H1 (cell line): ENCODE results near the gene HSPA4L. TPM values are rescaled to one million over a fixed set of nuclear protein-coding genes. Genes with fewer than 3 reads are reported as not detected.

Experiments used
- CTCF ChIA-PET: fragments of 300-600 bp; sonication (Branson Sonifier 250); formaldehyde crosslinking; loops from one replicate; lab custom pipeline; 2021; ENCODE audit not compliant: partially characterized antibody; lab: Charles Lee
- POLR2A ChIA-PET: fragments of 300-600 bp; sonication (Branson Sonifier 250); formaldehyde crosslinking; loops from one replicate; lab custom pipeline; 2021; ENCODE audit warnings: inconsistent platforms; ENCODE audit not compliant: partially characterized antibody; lab: Charles Lee
- DNase-seq, 2 experiments: peaks; one replicate each; pipeline versions ENCODE4 v3.0.0 to v3.0.0-alpha.2; 2010 to 2022; ENCODE audit warnings: low spot score in 2 of 2, low read depth in 1 of 2, mixed read lengths in 1 of 2
- FAIRE-seq: peaks from 2 replicates; lab custom pipeline; 2011; peaks lifted over from hg19 to GRCh38; lab: Jason Lieb, UNC
- H2AFZ ChIP-seq: 2 replicates; pipeline ENCODE4 v1.8.1; 2012; ENCODE audit warnings: low read length, inconsistent platforms
- H2AK5ac ChIP-seq: 2 replicates; pipeline ENCODE4 v1.6.1; 2013; ENCODE audit warnings: low read depth, low read length
- H2BK120ac ChIP-seq: replicated peaks from 2 replicates; pipeline ENCODE3; 2013; ENCODE audit warnings: low read depth, low read length, inconsistent platforms
- H2BK12ac ChIP-seq: 2 replicates; pipeline ENCODE4 v1.6.1; 2013; ENCODE audit warnings: low read depth, low read length
- H2BK15ac ChIP-seq: 2 replicates; pipeline ENCODE4 v1.6.1; 2013; ENCODE audit warnings: low read length
- H2BK20ac ChIP-seq: 2 replicates; pipeline ENCODE4 v1.6.1; 2013; ENCODE audit warnings: low read length
- H2BK5ac ChIP-seq: 2 replicates; pipeline ENCODE4 v1.6.1; 2013; ENCODE audit warnings: low read depth, low read length
- H3K14ac ChIP-seq: 2 replicates; pipeline ENCODE4 v1.6.1; 2013; ENCODE audit warnings: inconsistent platforms; ENCODE audit not compliant: insufficient read length
- H3K18ac ChIP-seq: 2 replicates; pipeline ENCODE4 v1.6.1; 2013; ENCODE audit warnings: low read length; ENCODE audit errors: extremely low read depth
- H3K23ac ChIP-seq: 2 replicates; pipeline ENCODE4 v1.6.1; 2013; ENCODE audit warnings: inconsistent platforms; ENCODE audit not compliant: insufficient read length
- H3K23me2 ChIP-seq: 2 replicates; pipeline ENCODE4 v1.6.1; 2013; ENCODE audit warnings: low read depth, low read length
- H3K27ac ChIP-seq: 2 replicates; pipeline ENCODE4 v1.6.1; 2011; ENCODE audit warnings: low read depth, low read length, inconsistent platforms
- H3K27me3 ChIP-seq, 4 experiments: replicated peaks in 1 of 4; 1 replicate in 1 of 4; 2 replicates in 3 of 4; pipeline versions ENCODE4 v1.6.1 to v1.8.1; 2011 to 2013; ENCODE audit warnings: low read length in 3 of 4, mild to moderate bottlenecking in 3 of 4, inconsistent platforms in 2 of 4, mixed read lengths in 2 of 4, moderate library complexity in 1 of 4; ENCODE audit not compliant: control insufficient read depth in 3 of 4, insufficient read depth in 3 of 4; ENCODE audit errors: extremely low read depth in 1 of 4
- H3K36me3 ChIP-seq, 4 experiments: 2 replicates each; pipeline versions ENCODE4 v1.6.1 to v1.8.1; 2011 to 2013; ENCODE audit warnings: mild to moderate bottlenecking in 4 of 4, low read length in 3 of 4, moderate library complexity in 2 of 4, control low read depth in 1 of 4, inconsistent platforms in 1 of 4; ENCODE audit not compliant: insufficient read depth in 4 of 4, control insufficient read depth in 2 of 4
- H3K4ac ChIP-seq: replicated peaks from 2 replicates; pipeline ENCODE3; 2013; ENCODE audit warnings: low read length, low read depth, mixed read lengths, inconsistent platforms; ENCODE audit not compliant: insufficient read length
- H3K4me1 ChIP-seq, 4 experiments: replicated peaks in 1 of 4; 1 replicate in 1 of 4; 2 replicates in 3 of 4; pipeline versions ENCODE4 v1.6.1 to v1.8.1; 2011 to 2013; ENCODE audit warnings: low read length in 3 of 4, inconsistent platforms in 2 of 4, mixed read lengths in 1 of 4; ENCODE audit not compliant: insufficient read depth in 4 of 4, control insufficient read depth in 3 of 4
- H3K4me2 ChIP-seq, 2 experiments: 2 replicates each; pipeline versions ENCODE4 v1.6.1 to v1.8.1; 2011 to 2013; ENCODE audit warnings: low read depth in 2 of 2, low read length in 2 of 2, control low read depth in 1 of 2, inconsistent platforms in 1 of 2, mild to moderate bottlenecking in 1 of 2; ENCODE audit not compliant: insufficient read depth in 1 of 2
- H3K4me3 ChIP-seq, 4 experiments: fragments of 200-600, 300-600 bp in 1 of 4; sonication (generic), shearing (Covaris generic), sonication (Bioruptor Twin) in 1 of 4; 2 replicates each; pipeline versions ENCODE4 v1.5.1 to v1.8.1; 2011 to 2016; ENCODE audit warnings: low read length in 4 of 4, low read depth in 3 of 4, control low read depth in 2 of 4, inconsistent platforms in 2 of 4, mild to moderate bottlenecking in 2 of 4, mixed read lengths in 1 of 4, moderate library complexity in 1 of 4; ENCODE audit not compliant: insufficient read depth in 2 of 4; ENCODE audit errors: extremely low read depth in 1 of 4
- H3K56ac ChIP-seq: replicated peaks from 2 replicates; pipeline ENCODE3; 2013; ENCODE audit warnings: low read depth, mild to moderate bottlenecking, mixed read lengths, low read length, inconsistent platforms; ENCODE audit not compliant: insufficient read length
- H3K79me1 ChIP-seq: 2 replicates; pipeline ENCODE4 v1.6.1; 2013; ENCODE audit warnings: low read depth, low read length, control low read depth
- H3K79me2 ChIP-seq, 2 experiments: 2 replicates each; pipeline versions ENCODE4 v1.6.1 to v1.8.1; 2012 to 2013; ENCODE audit warnings: low read length in 2 of 2, mild to moderate bottlenecking in 2 of 2, inconsistent platforms in 1 of 2; ENCODE audit not compliant: insufficient read depth in 2 of 2, control insufficient read depth in 1 of 2
- H3K9ac ChIP-seq, 4 experiments: replicated peaks in 1 of 4; 1 replicate in 1 of 4; 2 replicates in 3 of 4; pipeline versions ENCODE4 v1.6.1 to v1.8.1; 2011 to 2013; ENCODE audit warnings: low read depth in 3 of 4, low read length in 3 of 4, control low read depth in 2 of 4, mild to moderate bottlenecking in 2 of 4, moderate library complexity in 2 of 4, inconsistent platforms in 1 of 4; ENCODE audit errors: extremely low read depth in 1 of 4
- H3K9me3 ChIP-seq, 2 experiments: 2 replicates each; pipeline versions ENCODE4 v1.6.1 to v1.8.1; 2012 to 2013; ENCODE audit warnings: mild to moderate bottlenecking in 2 of 2, moderate library complexity in 2 of 2, control low read depth in 1 of 2, inconsistent platforms in 1 of 2, low read depth in 1 of 2, low read length in 1 of 2, mixed read lengths in 1 of 2; ENCODE audit not compliant: insufficient read depth in 2 of 2
- H4K20me1 ChIP-seq, 2 experiments: replicated peaks in 1 of 2; 2 replicates each; pipeline versions ENCODE3 to v1.8.1; 2011 to 2013; ENCODE audit warnings: inconsistent platforms in 2 of 2, low read length in 2 of 2, mild to moderate bottlenecking in 1 of 2; ENCODE audit not compliant: insufficient read depth in 2 of 2, control insufficient read depth in 1 of 2
- H4K5ac ChIP-seq: 2 replicates; pipeline ENCODE4 v1.6.1; 2013; ENCODE audit warnings: low read length, low read depth, mixed read lengths, inconsistent platforms; ENCODE audit not compliant: insufficient read length
- H4K8ac ChIP-seq: 2 replicates; pipeline ENCODE4 v1.8.0; 2013; ENCODE audit warnings: mild to moderate bottlenecking, moderate library complexity, low read length, inconsistent platforms; ENCODE audit not compliant: insufficient read depth; ENCODE audit errors: extremely low read depth
- H4K91ac ChIP-seq: replicated peaks from 2 replicates; pipeline ENCODE3; 2013; ENCODE audit warnings: low read length, mixed read lengths, inconsistent platforms; ENCODE audit not compliant: insufficient read length
- BACH1 ChIP-seq: IDR thresholded peaks from 2 replicates; pipeline ENCODE4 v1.6.1; 2012; ENCODE audit warnings: low read length, improper control_type of control experiment
- BRCA1 ChIP-seq: IDR thresholded peaks from 2 replicates; pipeline ENCODE4 v1.6.1; 2012; ENCODE audit warnings: low read depth, low read length, improper control_type of control experiment
- CREB1 ChIP-seq: IDR thresholded peaks from 2 replicates; pipeline ENCODE4 v1.6.1; 2012; ENCODE audit warnings: inconsistent platforms
- NANOG ChIP-seq: IDR thresholded peaks from 2 replicates; pipeline ENCODE4 v1.6.1; 2011; ENCODE audit warnings: low read length, low read depth, mild to moderate bottlenecking, inconsistent platforms; ENCODE audit not compliant: insufficient read depth, poor library complexity, severe bottlenecking
- POLR2AphosphoS5 ChIP-seq: IDR thresholded peaks from 2 replicates; pipeline ENCODE4 v1.6.1; 2011; ENCODE audit warnings: low read depth, low read length
- RXRA ChIP-seq: IDR thresholded peaks from 2 replicates; pipeline ENCODE4 v1.6.1; 2011; ENCODE audit warnings: low read depth, mild to moderate bottlenecking, low read length, moderate library complexity; ENCODE audit not compliant: insufficient read depth
- SIN3A ChIP-seq, 2 experiments: IDR thresholded peaks in 1 of 2; conservative IDR thresholded peaks in 1 of 2; 2 replicates each; pipeline ENCODE4 v1.6.1; 2011 to 2012; ENCODE audit warnings: low read length in 2 of 2, improper control_type of control experiment in 1 of 2, low read depth in 1 of 2, mild to moderate bottlenecking in 1 of 2
- SUZ12 ChIP-seq: fragments of 200-600 bp; sonication (generic); IDR thresholded peaks from 2 replicates; pipeline ENCODE4 v1.6.1; 2012; ENCODE audit warnings: mild to moderate bottlenecking, inconsistent platforms, low read length, moderate library complexity, mixed read lengths
- YY1 ChIP-seq: IDR thresholded peaks from 2 replicates; pipeline ENCODE4 v1.6.1; 2011; ENCODE audit warnings: low read depth, mild to moderate bottlenecking, low read length
- WGBS, 2 experiments: shearing (Covaris generic) in 1 of 2; methylation state at CpG; one replicate each; pipeline versions ENCODE4 v1.1.6 to v1.1.7; 2013 to 2015; ENCODE audit warnings: low lambda C conversion rate in 2 of 2, mixed read lengths in 2 of 2, inconsistent platforms in 1 of 2, low coverage in 1 of 2, missing lambda C conversion rate in 1 of 2; ENCODE audit not compliant: insufficient replicate concordance in 2 of 2, insufficient coverage in 1 of 2, insufficient read length in 1 of 2; ENCODE audit errors: extremely low coverage in 1 of 2, missing lambda C conversion rate in 1 of 2; 5-methylcytosine and 5-hydroxymethylcytosine counted together
- polyA plus RNA-seq, 7 experiments: library from polyadenylated mRNA; depleted of rRNA in 3 of 7; stranded (reverse) in 5 of 7; unstranded in 2 of 7; fragments of >200 nt in 5 of 7; fragments of 200-250 nt in 2 of 7; gene quantifications; 1 replicate in 5 of 7; 2 replicates in 1 of 7; 4 replicates in 1 of 7; pipeline versions ENCODE4 v1.2.1 to v1.2.3, GENCODE V29; 2011 to 2013; ENCODE audit warnings: missing spikeins in 2 of 7, mixed read lengths in 2 of 7
- total RNA-seq: library from RNA; stranded (reverse); fragmentation: NEBNext Ultra II Directional; extraction: Animal tissue kit (Norgen Biotek cat#: 25700); gene quantifications from 2 replicates; pipeline ENCODE4 v1.2.1, GENCODE V29; 2021

Gene HSPA4L
- total and polyA plus RNA-seq, 2 of the 8 experiments (the other 6 are each of a cell fraction or from before 2014, with no cell fraction given) = 0.65 to 4.7 TPM

DNA sequence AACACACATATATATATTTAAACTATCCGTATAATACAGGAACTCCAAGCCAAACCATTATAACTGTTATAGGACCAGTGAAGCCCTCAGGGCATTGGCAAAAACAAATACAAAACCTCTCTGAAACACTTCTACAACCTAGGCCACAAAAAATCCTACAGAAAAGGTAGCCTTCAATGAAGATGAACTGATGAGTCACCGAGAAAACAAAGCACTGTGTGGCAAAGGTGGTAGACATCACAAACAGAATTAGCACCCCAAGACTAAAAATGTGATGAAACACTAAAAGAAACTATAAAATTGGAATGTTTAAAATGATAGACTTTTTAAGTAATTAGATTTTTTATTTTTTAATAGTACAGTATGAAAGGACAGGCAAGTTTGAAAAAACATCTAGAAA lies 5.5 kb upstream of the HSPA4L start:
- Histone ChIP-seq H3K14ac (no peak overlapping the region), H2AK5ac (no peak overlapping the region), H3K27me3 (peaks cover 7 to 13% (median 12%) of the 10 kb centered on the region in 4 experiments), H3K4me2 (no peak overlapping the region), H3K36me3 (no peaks in the 10 kb centered on the region), H2BK5ac (no peak overlapping the region), H3K23me2 (no peaks in the 10 kb centered on the region), H4K8ac (no peak overlapping the region), H2AFZ (no peak overlapping the region; the same call in 1 of the 2 replicates), H3K4me3 (no peak overlapping the region), H3K79me2 (no peaks in the 10 kb centered on the region), H2BK20ac (no peak overlapping the region), H3K9me3 (no peaks in the 10 kb centered on the region), H4K20me1 (no peaks in the 10 kb centered on the region), H3K4me1 (peaks cover 0 to 10% (median 0%) of the 10 kb centered on the region in 4 experiments; a peak in 2 of 7 replicates), H2BK120ac (no peak overlapping the region), H3K4ac (no peak overlapping the region), H2BK12ac (no peak overlapping the region), H3K23ac (no peak overlapping the region), H3K79me1 (no peaks in the 10 kb centered on the region), H3K18ac (no peak overlapping the region), H3K27ac (no peak overlapping the region), H2BK15ac (no peak overlapping the region), H4K5ac (no peak overlapping the region), H3K56ac (no peak overlapping the region), H3K9ac (no peak overlapping the region), H4K91ac (no peak overlapping the region)
- WGBS, 2 experiments = 95% methylated on average over 2 of the region's 2 CpGs; no CpG with 5 or more reads in 1 of the 2 experiments
- ChIA-PET CTCF (no interaction called here), POLR2A (no interaction called here)
- no peak for TF ChIP-seq BACH1
- no peak for TF ChIP-seq NANOG
- no peak for TF ChIP-seq POLR2AphosphoS5
- no peak for TF ChIP-seq SIN3A (conservative IDR thresholded peaks at IDR 0.05 in 1 of 2, IDR thresholded peaks at IDR 0.05 in 1 of 2; ENCODE audit: low read depth in 1 of 2, low read length in 2 of 2)
- TF ChIP-seq CREB1 = no peak
- no peak for TF ChIP-seq RXRA
- TF ChIP-seq YY1 = no peak
- no peak for TF ChIP-seq SUZ12
- TF ChIP-seq BRCA1 = no peak
- no peak for FAIRE-seq
- DNase-seq = no peak
